SK-N-MC (cell line): ENCODE results near the gene HLA-G.

Experiments used
- EZH2 ChIP-seq: fragments of 200-600 bp; sonication (generic); IDR thresholded peaks from one replicate; pipeline ENCODE4 v1.6.1; 2017; ENCODE audit warnings: antibody characterized with exemption
- FOXP2 ChIP-seq: optimal IDR thresholded peaks from 2 replicates; pipeline ENCODE3; 2011; ENCODE audit warnings: mild to moderate bottlenecking, moderate library complexity; ENCODE audit not compliant: insufficient read depth; ENCODE audit errors: extremely low read length, control extremely low read depth
- POLR2AphosphoS5 ChIP-seq: IDR thresholded peaks from 2 replicates; pipeline ENCODE4 v1.6.1; 2012; ENCODE audit warnings: mild to moderate bottlenecking, low read depth, low read length, borderline replicate concordance

- TF ChIP-seq POLR2AphosphoS5 = no peak
- TF ChIP-seq EZH2 = no peak
- no peak for TF ChIP-seq FOXP2
Measured at GRCh38 chr6:29791786-29792122, 35.9 kb upstream of the HLA-G start.
